Measurements from ENCODE around the gene LDB2.
A peak's percentile ranks its signal among the peaks of the same experiment; 100 is the strongest.
"Not testable (repeated sequence)": the region's sequence is repeated elsewhere in the genome, so short reads cannot be mapped to it uniquely, and the experiment has no call there.

Gene LDB2

GRCh38 chr4:16530688-16531635 lies 367.5 kb downstream of the LDB2 start:
- Mint-ChIP-seq H3K27ac (no peak overlapping the region), H3K36me3 (no peaks in the 10 kb centered on the region), H3K9me3 (peaks cover 2% of the 10 kb centered on the region), H3K4me1 (no peaks in the 10 kb centered on the region), H3K4me3 (no peak overlapping the region)
- no peak for ATAC-seq
- DNase-seq (ENCODE audit: low spot score in 2 of 2): no peak

GRCh38 chr4:16524911-16525554 lies 373.4 kb downstream of the LDB2 start:
- H3K27ac Mint-ChIP-seq: no peak overlapping the region
- no peaks in the 10 kb centered on the region for H3K36me3 Mint-ChIP-seq
- ATAC-seq (no peak), DNase-seq (ENCODE audit: low spot score in 2 of 2) (no peak)
- no peaks in the 10 kb centered on the region for H3K4me1 Mint-ChIP-seq
- peaks cover 2% of the 10 kb centered on the region for H3K9me3 Mint-ChIP-seq
- no peak overlapping the region for H3K4me3 Mint-ChIP-seq

DNA sequence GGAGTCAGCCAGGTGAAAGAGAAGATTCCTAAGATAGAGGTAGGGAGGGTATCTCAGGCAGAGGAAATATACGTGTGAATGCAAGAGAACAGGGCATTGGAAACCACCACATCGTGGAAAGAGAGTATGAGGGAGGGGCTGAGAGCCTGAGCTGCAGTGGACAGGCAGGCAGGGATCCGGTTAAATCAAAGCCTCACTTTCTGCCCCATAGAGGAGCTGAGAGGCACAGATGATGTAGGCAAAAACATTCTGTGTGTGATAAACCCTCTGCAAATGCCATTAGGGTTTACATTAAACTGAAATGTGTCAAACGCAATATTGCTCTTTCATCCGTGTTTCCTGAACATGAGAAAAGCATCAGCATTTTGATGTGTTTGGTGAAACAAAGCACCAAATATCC lies 374.0 kb downstream of the LDB2 start:
- Mint-ChIP-seq H3K36me3 (no peaks in the 10 kb centered on the region), H3K4me3 (no peak overlapping the region), H3K9me3 (peaks cover 2% of the 10 kb centered on the region), H3K27ac (no peak overlapping the region), H3K4me1 (no peaks in the 10 kb centered on the region)
- ATAC-seq (no peak), DNase-seq (ENCODE audit: low spot score in 2 of 2) (no peak)

DNA sequence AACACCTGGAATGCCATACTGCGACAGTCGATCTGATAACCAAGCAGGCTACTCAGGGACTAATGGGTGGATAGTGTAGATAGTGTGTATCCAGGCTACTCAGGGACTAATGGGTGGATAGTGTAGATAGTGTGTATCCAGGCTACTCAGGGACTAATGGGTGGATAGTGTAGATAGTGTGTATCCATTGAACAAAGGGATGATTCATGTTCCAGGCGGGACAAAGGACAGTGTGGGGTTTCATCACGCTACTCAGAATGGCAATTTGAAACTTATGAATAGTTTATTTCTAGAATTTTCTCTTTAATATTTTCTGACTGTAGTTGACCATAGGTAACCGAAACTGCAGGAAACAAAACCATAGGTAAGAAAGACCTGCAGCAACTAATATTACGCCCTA lies 374.9 kb downstream of the LDB2 start:
- not testable (repeated sequence) for H3K9me3 Mint-ChIP-seq; H3K27ac Mint-ChIP-seq; H3K4me1 Mint-ChIP-seq; DNase-seq (ENCODE audit: low spot score in 2 of 2); ATAC-seq; H3K36me3 Mint-ChIP-seq; H3K4me3 Mint-ChIP-seq

GRCh38 chr4:16521156-16521915 lies 377.1 kb downstream of the LDB2 start:
- Mint-ChIP-seq H3K4me1 (no peaks in the 10 kb centered on the region), H3K4me3 (no peak overlapping the region), H3K36me3 (no peaks in the 10 kb centered on the region), H3K27ac (no peak overlapping the region), H3K9me3 (no peaks in the 10 kb centered on the region)
- ATAC-seq (peak; percentile 11), DNase-seq (ENCODE audit: low spot score in 2 of 2) (no peak)

GRCh38 chr4:16516796-16517439 lies 381.5 kb downstream of the LDB2 start:
- Mint-ChIP-seq H3K4me3 (no peak overlapping the region), H3K4me1 (no peaks in the 10 kb centered on the region), H3K27ac (no peak overlapping the region), H3K36me3 (no peaks in the 10 kb centered on the region), H3K9me3 (no peaks in the 10 kb centered on the region)
- no peak for ATAC-seq
- no peak for DNase-seq (ENCODE audit: low spot score in 2 of 2)

DNA sequence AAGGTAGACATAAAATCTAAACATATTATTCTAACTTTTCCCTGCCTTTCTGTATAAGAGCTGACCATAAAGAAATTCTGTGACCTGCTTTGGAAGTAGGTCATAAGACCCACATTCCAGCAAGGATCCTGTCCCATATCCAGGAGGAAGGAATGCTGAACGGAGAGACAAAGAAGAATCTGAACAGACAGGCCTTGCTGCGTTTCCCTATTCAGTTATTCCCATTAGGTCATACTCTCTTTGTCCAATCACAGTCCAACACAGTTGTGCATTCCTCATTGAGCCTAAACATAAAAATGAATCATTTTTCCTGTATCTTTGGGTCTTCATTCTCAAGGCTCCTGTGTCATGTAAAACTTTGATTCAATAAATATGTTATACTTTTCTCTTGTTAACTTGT lies 384.6 kb downstream of the LDB2 start:
- no peaks in the 10 kb centered on the region for H3K9me3 Mint-ChIP-seq
- no peaks in the 10 kb centered on the region for H3K4me1 Mint-ChIP-seq
- no peak overlapping the region for H3K27ac Mint-ChIP-seq
- ATAC-seq (no peak), DNase-seq (ENCODE audit: low spot score in 2 of 2) (no peak)
- H3K4me3 Mint-ChIP-seq: no peak overlapping the region
- H3K36me3 Mint-ChIP-seq: no peaks in the 10 kb centered on the region

DNA sequence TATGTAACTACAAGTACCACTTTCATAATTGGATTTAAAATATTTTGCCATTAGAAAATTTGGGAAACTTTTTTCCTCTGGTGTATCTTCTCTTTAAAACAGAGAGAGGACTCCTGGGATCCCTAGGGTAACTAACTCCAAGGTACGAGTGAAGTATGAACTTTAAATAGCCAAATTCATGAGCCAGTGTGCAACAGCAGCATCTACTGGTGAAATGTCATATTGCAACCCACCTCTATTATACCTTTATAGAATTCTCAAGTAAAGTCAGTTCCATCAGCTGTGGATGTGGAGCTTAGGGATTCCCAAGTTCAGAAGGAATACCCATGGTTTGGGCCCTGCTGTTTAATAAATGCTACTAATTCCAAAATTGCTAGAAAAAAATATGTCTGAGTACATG lies 389.5 kb downstream of the LDB2 start:
- Mint-ChIP-seq H3K4me3 (no peak overlapping the region), H3K27ac (no peak overlapping the region)
- no peak for ATAC-seq

GRCh38 chr4:16505726-16506125 lies 392.7 kb downstream of the LDB2 start:
- Mint-ChIP-seq H3K4me1 (no peaks in the 10 kb centered on the region), H3K4me3 (no peak overlapping the region)

More for the DNA sequence above, 389.5 kb downstream of the LDB2 start:
- Mint-ChIP-seq H3K4me1 (no peaks in the 10 kb centered on the region), H3K9me3 (peaks cover 6% of the 10 kb centered on the region), H3K36me3 (no peaks in the 10 kb centered on the region)
- DNase-seq (ENCODE audit: low spot score in 2 of 2): no peak

GRCh38 chr4:16505267-16505666 lies 393.2 kb downstream of the LDB2 start:
- no peak overlapping the region for H3K27ac Mint-ChIP-seq
- H3K4me1 Mint-ChIP-seq: no peaks in the 10 kb centered on the region
- no peak for DNase-seq (ENCODE audit: low spot score in 2 of 2)
- H3K36me3 Mint-ChIP-seq: no peaks in the 10 kb centered on the region
- peaks cover 10% of the 10 kb centered on the region for H3K9me3 Mint-ChIP-seq
- no peak for ATAC-seq
- no peak overlapping the region for H3K4me3 Mint-ChIP-seq

More at GRCh38 chr4:16505726-16506125, 392.7 kb downstream of the LDB2 start:
- DNase-seq (ENCODE audit: low spot score in 2 of 2) (no peak), ATAC-seq (no peak)
- no peaks in the 10 kb centered on the region for H3K36me3 Mint-ChIP-seq
- peaks cover 10% of the 10 kb centered on the region for H3K9me3 Mint-ChIP-seq
- no peak overlapping the region for H3K27ac Mint-ChIP-seq

DNA sequence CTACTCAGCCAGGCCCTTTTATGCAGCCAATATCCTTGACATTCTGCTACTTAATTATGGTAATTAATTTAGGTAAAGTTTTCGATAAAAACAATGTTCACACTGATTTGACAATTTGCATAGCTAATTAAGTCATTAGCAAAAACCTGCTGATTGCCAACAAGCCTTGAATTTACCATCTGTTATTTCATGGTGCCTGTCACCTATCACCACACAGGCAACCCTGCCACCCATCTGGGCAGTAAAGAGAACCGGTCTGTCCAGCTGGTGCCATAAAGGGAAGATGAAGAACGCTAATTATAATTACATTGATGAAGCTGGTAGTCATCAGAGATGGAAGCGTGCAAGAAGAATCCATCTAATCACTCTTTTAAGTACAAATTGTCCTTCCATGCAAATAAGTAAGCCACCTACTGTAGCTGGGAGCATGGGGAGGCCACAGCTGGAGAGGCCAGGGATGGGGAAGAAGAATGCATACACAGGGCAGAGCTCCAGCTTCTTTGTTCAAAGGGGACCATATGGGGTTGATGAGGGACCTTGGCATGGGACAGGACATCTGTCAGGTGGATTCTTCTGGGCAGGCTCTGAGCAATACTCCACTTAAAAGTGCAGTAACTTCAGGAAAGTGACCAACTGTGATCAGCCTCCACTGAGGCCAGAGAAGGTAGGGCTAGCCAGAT lies 394.9 kb downstream of the LDB2 start:
- Mint-ChIP-seq H3K27ac (no peak overlapping the region), H3K9me3 (peaks cover 10% of the 10 kb centered on the region), H3K36me3 (no peaks in the 10 kb centered on the region), H3K4me1 (no peaks in the 10 kb centered on the region), H3K4me3 (no peak overlapping the region)
- DNase-seq (ENCODE audit: low spot score in 2 of 2): no peak
- peak; percentile 8 for ATAC-seq

- Mint-ChIP-seq H3K36me3 (no peaks in the 10 kb centered on the region), H3K27ac (no peak overlapping the region), H3K4me3 (no peak overlapping the region), H3K4me1 (no peaks in the 10 kb centered on the region), H3K9me3 (peaks cover 4% of the 10 kb centered on the region)
- ATAC-seq (no peak), DNase-seq (ENCODE audit: low spot score in 2 of 2) (no peak)
These were observed 399.5 kb downstream of the LDB2 start for GRCh38 chr4:16498978-16499377.

GRCh38 chr4:16496501-16496900 lies 401.9 kb downstream of the LDB2 start:
- H3K9me3 Mint-ChIP-seq: no peaks in the 10 kb centered on the region
- no peak for ATAC-seq
- no peak overlapping the region for H3K4me3 Mint-ChIP-seq
- no peaks in the 10 kb centered on the region for H3K4me1 Mint-ChIP-seq
- H3K36me3 Mint-ChIP-seq: no peaks in the 10 kb centered on the region
- no peak overlapping the region for H3K27ac Mint-ChIP-seq
- no peak for DNase-seq (ENCODE audit: low spot score in 2 of 2)

- Mint-ChIP-seq H3K4me1 (no peaks in the 10 kb centered on the region), H3K27ac (no peak overlapping the region), H3K9me3 (no peaks in the 10 kb centered on the region), H3K4me3 (no peak overlapping the region), H3K36me3 (no peaks in the 10 kb centered on the region)
- ATAC-seq (no peak), DNase-seq (ENCODE audit: low spot score in 2 of 2) (no peak)
These were observed 405.6 kb downstream of the LDB2 start for GRCh38 chr4:16492872-16493271.

- Mint-ChIP-seq H3K9me3 (no peaks in the 10 kb centered on the region), H3K27ac (no peak overlapping the region), H3K4me3 (no peak overlapping the region), H3K36me3 (no peaks in the 10 kb centered on the region), H3K4me1 (no peaks in the 10 kb centered on the region)
- no peak for ATAC-seq
- no peak for DNase-seq (ENCODE audit: low spot score in 2 of 2)
These were observed 409.2 kb downstream of the LDB2 start for GRCh38 chr4:16489226-16489625.

Data from stimulated activated effector memory CD8-positive, alpha-beta T cell treated with anti-CD3 and anti-CD28 coated beads, Interleukin-12 subunit alpha, Interleukin-12 subunit beta, amount 100 ng/mL, for 72 hours (primary cell).